A673 (cell line): ENCODE results near the gene CAGE1.

Experiments
- EZH2 ChIP-seq: fragments of 200-600 bp; sonication (generic); IDR thresholded peaks from 2 replicates; pipeline ENCODE4 v1.6.1; 2017; ENCODE audit warnings: borderline replicate concordance, low read depth, mild to moderate bottlenecking, mixed read lengths, antibody characterized with exemption, low read length; ENCODE audit not compliant: poor library complexity, severe bottlenecking
- TF ChIP-seq, protein P1 (sequence below): fragments of 300-800, 200-600 bp; sonication (generic); conservative IDR thresholded peaks from 2 replicates; pipeline ENCODE4 v1.5.1; 2017; ENCODE audit warnings: low read depth, mild to moderate bottlenecking, antibody characterized with exemption, low read length, moderate library complexity, mixed read lengths

DNA sequence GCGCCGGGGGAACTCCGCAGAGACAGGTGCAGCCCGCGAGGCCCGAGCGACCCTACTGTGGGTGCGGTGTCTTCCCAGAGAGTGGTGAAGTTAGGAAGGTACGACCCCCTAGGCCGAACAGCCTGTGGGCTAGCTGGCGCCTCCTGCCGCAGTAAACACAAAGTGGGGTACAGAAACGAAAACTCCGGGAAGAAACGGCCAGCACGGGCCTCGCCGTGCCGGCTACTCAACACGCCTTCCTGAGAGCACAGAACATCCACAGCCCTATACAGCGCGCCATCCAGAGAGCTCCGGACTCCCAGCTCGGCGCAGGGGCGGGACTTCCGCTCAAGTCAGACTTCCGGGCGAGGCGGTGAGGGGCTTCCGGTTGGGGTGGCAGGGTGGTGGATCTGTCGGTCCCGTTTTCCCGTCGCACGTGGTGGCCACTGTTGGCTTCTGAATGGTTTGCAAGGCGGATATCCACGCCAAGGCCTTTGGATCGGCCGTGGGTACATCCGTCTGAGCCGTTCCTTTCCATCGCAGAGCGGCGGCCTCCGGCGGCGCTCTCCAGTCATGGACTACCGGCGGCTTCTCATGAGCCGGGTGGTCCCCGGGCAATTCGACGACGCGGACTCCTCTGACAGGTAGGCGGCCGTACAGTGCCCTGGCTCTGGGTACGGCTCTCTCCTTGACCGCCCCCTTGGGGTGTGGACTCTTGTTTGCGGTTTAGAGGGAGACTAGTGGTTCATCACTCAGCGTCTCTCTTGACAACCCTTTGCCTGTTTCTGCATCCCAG is at the start of gene CAGE1, which contains the start of gene RIOK1:
- no peak for TF ChIP-seq EZH2
- TF ChIP-seq, protein P1, sequence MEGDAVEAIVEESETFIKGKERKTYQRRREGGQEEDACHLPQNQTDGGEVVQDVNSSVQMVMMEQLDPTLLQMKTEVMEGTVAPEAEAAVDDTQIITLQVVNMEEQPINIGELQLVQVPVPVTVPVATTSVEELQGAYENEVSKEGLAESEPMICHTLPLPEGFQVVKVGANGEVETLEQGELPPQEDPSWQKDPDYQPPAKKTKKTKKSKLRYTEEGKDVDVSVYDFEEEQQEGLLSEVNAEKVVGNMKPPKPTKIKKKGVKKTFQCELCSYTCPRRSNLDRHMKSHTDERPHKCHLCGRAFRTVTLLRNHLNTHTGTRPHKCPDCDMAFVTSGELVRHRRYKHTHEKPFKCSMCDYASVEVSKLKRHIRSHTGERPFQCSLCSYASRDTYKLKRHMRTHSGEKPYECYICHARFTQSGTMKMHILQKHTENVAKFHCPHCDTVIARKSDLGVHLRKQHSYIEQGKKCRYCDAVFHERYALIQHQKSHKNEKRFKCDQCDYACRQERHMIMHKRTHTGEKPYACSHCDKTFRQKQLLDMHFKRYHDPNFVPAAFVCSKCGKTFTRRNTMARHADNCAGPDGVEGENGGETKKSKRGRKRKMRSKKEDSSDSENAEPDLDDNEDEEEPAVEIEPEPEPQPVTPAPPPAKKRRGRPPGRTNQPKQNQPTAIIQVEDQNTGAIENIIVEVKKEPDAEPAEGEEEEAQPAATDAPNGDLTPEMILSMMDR: no peak; the same call in 1 of the 2 replicates
